ENCODE measurements around the gene RFX6.
"Not testable (repeated sequence)": the region's sequence is repeated elsewhere in the genome, so short reads cannot be mapped to it uniquely, and the experiment has no call there.

RFX6 gene

GRCh38 chr6:116876635-116877611, at the start of gene RFX6:
Gene RFX6 (plus strand): TSS chr6:116877242. CDS start chr6:116877276, 34 bp downstream.
- no peak for DNase-seq (ENCODE audit: low read depth)

- no peak for DNase-seq (ENCODE audit: low read depth)
Measured at GRCh38 chr6:116827561-116828240, 49.3 kb upstream of the RFX6 start.

- no peak for DNase-seq (ENCODE audit: low read depth)
Measured at GRCh38 chr6:116828983-116829382, 48.1 kb upstream of the RFX6 start, which contains the start of gene GPRC6A. Gene GPRC6A (minus strand): TSS chr6:116829083. CDS start chr6:116829013, 70 bp downstream.

- not testable (repeated sequence) for DNase-seq (ENCODE audit: low read depth)
Measured at GRCh38 chr6:116834526-116834925, 42.5 kb upstream of the RFX6 start.

GRCh38 chr6:116836606-116837342, 40.3 kb upstream of the RFX6 start:
- no peak for DNase-seq (ENCODE audit: low read depth)

- no peak for DNase-seq (ENCODE audit: low read depth)
Measured at GRCh38 chr6:116840091-116840490, 37.0 kb upstream of the RFX6 start.

- no peak for DNase-seq (ENCODE audit: low read depth)
Measured at GRCh38 chr6:116842459-116842858, 34.6 kb upstream of the RFX6 start.

- DNase-seq (ENCODE audit: low read depth), result no peak
Measured at GRCh38 chr6:116847227-116847626, 29.8 kb upstream of the RFX6 start.

- no peak for DNase-seq (ENCODE audit: low read depth)
Measured at GRCh38 chr6:116858060-116858459, 19.0 kb upstream of the RFX6 start.

- no peak for DNase-seq (ENCODE audit: low read depth)
Measured at GRCh38 chr6:116859264-116859663, 17.8 kb upstream of the RFX6 start.

GRCh38 chr6:116866281-116866871, 10.7 kb upstream of the RFX6 start:
- no peak for DNase-seq (ENCODE audit: low read depth)

- DNase-seq (ENCODE audit: low read depth), result no peak
Measured at GRCh38 chr6:116872771-116873170, 4.3 kb upstream of the RFX6 start.

GRCh38 chr6:116876107-116876506, 935 bp upstream of the RFX6 start:
- DNase-seq (ENCODE audit: low read depth), result no peak

- no peak for DNase-seq (ENCODE audit: low read depth)
Measured at GRCh38 chr6:116877743-116878142, 701 bp downstream of the RFX6 start.

GRCh38 chr6:116881236-116881635, 4.2 kb downstream of the RFX6 start:
- DNase-seq (ENCODE audit: low read depth), result no peak

- no peak for DNase-seq (ENCODE audit: low read depth)
Measured at GRCh38 chr6:116883005-116883404, 6.0 kb downstream of the RFX6 start.

GRCh38 chr6:116884530-116884929, 7.5 kb downstream of the RFX6 start:
- DNase-seq (ENCODE audit: low read depth), result no peak

- DNase-seq (ENCODE audit: low read depth), result no peak
Measured at GRCh38 chr6:116887168-116887567, 10.1 kb downstream of the RFX6 start.

- no peak for DNase-seq (ENCODE audit: low read depth)
Measured at GRCh38 chr6:116887894-116888293, 10.9 kb downstream of the RFX6 start.

GRCh38 chr6:116888732-116889360, 11.8 kb downstream of the RFX6 start:
- no peak for DNase-seq (ENCODE audit: low read depth)

GRCh38 chr6:116894669-116895068, 17.6 kb downstream of the RFX6 start:
- DNase-seq (ENCODE audit: low read depth), result no peak

All from activated T-cell treated with anti-CD3 and anti-CD28 coated beads for 48 hours (primary cell).